DMS79 treated with DMSO at 0.1 percent for 48 hours (cell line): ENCODE measurements around the gene KCTD11.

Source experiments
- DNase-seq: peaks from one replicate; lab custom pipeline; 2025; lab: John Stamatoyannopoulos, UW

KCTD11 gene

DNA sequence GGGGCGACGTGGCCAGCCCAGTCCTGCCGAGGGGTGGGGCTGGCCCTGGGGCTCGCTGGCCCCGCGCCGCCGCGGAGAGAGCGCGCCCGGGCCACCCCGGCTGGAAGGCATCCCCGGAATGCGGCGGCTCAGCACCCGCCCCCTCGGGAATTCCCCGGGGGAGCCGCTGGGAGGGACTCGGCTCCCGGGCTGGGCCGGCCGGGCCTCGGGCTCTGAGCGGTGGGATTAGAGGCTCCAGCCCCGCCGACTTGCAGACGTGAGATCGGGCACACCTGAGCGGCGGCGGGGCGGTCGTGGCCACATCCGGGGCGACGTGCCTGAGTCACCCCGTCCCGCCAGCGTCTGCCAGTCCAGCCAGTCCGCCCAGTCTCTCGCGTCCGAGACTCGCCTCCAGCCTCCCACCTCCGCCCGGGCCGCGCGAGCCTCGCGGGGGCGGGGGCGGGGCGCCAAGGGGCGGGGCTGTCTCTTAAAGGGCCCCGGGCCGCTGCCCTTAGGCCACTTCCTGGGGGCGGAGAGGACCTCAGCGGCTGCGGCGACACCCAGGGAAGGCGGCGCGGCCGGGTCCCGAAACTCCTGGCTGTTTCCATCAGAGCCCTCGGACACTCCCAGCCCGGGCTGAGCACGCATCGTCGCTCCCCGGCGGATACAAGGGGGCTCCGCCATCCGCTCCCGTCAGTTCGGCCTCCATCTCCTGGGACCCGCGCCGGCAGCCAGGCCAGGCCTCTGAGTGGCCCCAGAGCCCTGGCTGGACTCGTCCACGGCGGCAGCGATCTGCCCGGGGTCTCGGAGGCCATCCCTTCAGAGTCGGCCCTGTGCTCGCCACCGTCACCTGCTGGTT, at the start of gene KCTD11:
TSS of gene KCTD11 (plus strand) at position 498 of the 838 bp plus-strand sequence.
- peak; percentile 42 for DNase-seq

DNA sequence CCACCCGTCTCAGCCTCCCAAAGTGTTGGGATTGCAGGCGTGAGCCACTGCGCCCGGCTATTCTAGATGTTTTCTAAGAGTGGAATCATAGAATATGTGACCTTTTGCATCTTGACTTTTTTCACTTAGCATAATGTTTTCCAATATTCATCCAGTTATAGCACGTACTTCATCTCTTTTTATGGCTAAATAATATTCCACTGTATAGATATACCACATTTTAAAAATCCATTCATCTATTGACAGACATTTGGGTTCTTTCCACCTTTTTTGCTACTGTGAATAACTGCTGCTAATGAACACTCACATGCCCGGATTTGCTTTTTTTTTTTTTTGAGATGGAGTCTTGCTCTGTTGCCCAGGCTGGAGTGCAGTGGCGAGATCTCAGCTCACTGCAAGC, 47.8 kb upstream of the KCTD11 start:
- DNase-seq: no peak

DNA sequence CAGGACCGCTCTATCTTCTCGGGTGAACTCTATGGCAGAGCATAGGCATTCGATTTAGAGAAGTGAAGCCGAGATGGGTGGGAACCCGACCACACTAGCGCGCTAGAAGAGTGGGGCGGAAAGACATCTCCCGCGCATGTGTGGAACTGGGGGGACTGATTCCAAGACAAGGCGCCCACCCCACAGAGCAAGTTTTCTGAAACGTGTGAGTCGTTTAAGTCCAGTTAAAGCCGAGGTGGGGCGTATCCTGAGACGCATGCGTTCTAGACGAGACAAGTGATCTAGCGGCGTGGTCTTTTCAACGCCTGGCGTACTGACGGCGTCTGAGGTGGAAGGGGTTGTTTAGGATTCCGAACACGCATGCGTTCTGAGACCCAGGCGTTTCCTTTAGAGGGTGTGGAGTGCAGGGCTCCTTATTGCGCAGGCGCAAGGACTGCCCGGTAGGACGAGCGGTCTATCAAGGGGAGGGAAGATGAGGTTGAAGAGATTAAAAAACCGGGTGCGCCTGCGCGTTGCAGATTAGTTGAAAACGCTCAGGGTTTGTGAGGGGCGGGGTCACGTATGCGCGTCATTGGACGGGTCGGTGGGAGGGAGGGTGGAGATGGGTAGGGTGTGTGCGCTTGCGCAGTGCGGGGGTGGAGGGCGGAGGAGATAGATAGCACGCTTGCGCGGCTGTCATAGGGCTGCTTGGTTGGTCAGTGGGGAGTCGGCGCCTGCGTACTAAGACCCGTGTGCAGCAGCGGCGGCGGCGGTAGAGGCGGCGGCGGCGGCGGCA, 44.9 kb upstream of the KCTD11 start, which contains the start of gene EIF5A:
TSS of gene EIF5A (plus strand) at position 718 of the 775 bp plus-strand sequence. CDS start 2,008 bp downstream, outside the sequence.
- DNase-seq: peak; percentile 99

DNA sequence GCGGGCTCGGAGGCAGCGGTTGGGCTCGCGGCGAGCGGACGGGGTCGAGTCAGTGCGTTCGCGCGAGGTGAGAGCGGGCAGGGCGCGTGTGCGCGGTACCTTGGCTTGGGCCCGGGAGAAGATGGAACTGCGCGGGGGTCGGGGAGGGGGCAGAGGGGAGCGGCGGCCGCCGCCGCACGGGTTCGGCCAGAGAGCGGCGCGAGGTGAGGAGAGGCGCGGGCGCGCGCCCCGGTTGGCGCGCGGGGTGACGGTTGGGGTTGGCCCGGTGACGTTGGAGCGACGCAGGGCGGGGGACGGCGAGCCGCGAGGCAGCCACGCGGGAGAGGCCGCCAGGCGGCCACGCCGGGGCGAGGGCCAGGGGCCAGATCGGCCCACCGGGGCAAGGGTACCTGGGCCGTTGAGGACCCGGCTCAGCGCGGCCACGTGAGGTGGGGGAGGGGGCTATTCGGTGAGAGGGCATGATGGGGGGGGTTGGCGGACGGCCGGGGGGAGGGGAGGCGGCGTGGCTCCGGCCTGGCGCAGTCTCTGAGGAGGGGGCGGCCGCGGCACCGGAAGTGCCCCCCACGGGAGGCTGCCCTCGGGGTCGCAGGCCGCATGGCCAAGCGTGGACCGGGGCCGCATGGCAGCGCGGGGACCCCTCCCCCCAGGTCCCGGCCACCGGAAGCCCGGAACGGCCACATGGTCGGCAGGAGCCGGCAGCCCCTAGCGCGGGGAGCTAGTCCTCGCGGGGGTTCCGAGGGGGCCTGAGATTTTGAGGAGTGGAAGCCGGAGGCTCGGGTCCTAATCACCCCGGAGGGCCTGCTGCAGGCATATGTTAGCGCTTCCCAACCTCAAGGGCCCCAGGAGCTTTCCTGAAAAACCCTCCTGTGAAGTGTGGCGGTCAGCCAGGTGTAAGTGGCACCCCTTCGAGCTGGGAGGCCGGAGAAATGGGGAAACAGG, 44.0 kb upstream of the KCTD11 start:
- DNase-seq: no peak

GRCh38 chr17:7308625-7309433, 43.1 kb upstream of the KCTD11 start:
- peak; percentile 39 for DNase-seq

DNA sequence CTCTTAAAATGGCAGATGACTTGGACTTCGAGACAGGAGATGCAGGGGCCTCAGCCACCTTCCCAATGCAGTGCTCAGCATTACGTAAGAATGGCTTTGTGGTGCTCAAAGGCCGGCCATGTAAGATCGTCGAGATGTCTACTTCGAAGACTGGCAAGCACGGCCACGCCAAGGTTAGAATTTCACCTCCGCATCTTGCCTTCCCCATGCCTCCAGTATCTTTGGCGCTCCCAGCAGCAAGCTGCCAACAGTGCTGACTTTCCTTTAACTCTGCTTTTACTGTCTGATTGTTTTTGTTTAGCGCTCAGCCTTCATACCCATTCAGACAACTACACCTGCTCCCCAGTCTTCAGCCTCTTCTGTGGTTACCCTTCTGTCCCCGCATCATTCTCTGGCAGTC, 42.3 kb upstream of the KCTD11 start:
- DNase-seq: no peak

GRCh38 chr17:7311110-7311705, 40.8 kb upstream of the KCTD11 start:
- no peak for DNase-seq

DNA sequence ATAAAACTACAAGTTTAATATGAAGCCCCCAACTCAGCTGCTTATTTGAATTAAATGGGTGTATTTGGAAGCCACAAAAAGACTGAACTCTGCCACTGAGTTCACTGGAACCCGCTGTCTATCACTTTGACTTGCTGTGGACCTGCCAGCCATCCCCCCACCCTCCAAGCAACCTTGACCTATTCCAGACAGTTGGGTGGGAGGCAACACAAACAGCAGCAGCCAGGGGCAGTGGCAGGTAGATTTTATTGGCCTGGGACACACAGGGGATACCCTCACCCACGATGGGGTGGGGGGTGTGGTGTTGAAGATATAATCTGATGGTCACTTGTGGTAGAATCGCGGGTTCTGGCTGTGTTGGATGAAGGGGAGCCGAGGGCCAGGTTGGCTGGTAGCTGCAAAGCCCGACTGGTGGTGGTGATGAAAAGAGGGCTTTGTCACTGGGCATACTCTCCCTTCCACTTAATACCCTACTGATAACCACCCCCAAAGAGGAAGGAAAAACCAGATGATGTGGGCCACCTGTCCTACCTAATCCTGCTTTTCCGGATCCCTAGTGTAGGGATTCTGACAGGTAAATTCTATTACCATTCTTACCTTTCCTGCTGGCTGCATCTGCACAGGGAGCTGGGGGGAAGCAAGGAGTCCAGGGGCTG, 39.4 kb upstream of the KCTD11 start:
- DNase-seq: no peak

DNA sequence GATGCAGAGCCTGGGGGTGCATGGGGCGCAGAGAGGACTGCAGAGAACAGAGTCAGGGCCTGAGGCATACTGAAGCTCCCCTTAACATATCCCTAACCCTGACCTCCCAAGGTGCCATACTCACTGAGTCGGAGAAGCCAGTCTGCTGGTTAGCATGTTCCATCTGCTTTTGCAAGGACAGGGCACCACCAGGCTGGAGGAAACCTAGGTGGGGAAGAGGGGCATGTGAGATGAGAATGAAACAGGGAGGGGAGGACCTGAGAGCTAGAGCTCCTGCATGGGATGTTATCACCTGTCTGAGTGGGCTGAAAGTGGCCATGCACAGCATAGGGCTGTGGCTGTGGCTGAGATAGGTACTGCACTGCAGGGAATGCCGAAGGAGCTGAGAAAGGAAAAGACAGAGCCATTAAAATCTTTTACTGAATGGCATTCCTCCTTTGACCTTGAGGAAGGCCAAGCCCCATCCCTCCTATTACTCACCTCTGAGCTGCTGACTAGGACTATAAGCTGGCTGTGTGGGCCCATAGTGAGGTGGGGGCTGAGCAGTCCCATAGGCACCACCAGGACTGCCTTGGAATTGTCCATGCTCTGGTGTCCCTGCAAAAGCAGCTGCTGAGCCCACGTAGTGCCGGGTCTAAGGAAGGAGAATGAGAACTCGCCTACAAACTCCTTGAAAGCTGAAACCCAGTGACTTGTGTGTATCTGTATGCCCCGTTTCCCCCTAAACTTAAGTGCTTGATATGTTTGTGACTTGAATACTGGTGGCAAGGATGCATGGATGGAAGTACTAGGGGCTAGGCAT, 38.7 kb upstream of the KCTD11 start:
- DNase-seq: no peak

DNA sequence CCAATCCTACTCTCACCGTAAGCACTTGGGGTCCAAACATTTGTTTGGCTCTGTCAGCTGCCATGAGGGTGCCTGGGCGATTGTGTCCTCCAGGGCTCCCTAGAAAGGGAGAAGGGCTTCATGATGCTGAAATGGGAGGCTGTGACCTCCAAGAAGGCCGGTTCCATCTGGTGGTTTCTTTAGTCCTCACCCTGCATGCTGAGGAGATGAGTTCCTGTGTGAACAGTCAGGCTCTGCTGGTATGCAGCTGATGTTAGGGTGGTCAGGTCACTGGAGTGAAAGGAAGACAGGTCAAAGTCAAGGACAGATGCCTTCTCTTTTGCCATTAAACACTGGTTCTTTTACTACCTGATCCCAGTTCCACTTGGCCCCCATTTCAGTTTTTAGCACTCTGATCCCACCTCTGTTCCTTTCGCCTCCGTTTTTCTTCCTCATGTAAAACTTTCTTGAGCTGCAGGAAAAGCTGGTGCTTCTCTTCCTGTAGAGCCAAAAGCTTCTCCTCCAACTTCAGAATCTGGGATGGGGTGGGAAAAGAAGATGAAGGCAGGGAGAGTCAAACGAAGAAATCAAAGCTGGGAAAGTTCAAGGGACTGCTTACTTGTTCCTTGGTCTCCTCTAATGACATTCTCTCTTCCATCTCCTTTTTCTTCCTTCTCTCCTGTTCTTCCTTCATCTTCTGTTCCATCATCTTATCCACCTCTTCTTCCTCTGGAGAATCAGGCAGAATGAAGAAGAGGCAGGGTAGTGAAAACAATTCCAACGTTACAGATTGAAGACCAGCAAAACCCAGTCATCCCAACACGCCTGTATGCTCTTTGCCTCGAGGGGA, 37.9 kb upstream of the KCTD11 start:
- no peak for DNase-seq

DNA sequence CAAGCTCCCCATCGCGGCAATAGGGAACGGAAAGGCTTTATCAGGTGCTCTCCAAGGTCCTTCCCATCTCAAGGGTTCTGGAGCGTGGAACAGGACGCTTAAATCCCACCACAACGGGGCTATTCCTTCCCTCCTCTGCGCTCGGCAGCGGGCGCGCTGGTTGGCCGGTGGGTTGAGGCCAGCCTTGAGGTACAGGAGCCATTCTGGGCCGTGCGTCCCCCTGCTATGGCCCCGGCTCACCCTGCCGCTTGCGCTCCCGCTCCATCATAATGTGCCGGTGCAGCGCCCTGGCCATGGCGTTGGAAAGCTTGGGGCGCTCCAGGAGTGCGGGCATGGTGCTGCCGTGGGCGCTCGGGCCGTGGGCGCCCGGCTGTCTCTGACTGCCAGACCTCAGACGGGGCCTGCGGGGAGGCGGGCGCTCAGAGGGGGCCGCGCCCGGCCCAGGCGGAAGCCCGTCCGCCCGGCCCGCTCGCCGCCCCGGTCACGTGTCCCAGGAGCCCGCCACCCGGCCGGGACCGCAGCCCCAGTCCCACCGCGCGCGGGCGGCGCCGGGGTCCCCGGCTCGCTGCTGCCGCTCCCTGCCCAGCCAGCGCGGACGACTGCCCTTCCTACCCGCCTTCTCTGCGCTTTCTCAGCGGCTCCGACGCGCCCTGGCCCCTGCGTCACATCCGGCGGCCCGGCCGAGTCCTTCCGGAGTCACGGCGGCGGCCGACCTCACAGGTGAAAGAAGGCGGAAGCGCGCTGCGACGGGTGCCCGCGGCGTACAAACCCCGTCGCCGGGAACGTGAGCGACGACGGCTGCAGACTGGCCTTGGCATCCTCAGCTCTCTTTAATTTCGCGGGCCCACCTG, 37.0 kb upstream of the KCTD11 start, which contains the start of gene GPS2:
TSS of gene GPS2 (minus strand) at position 642 of the 851 bp plus-strand sequence. CDS start at position 334, 308 bp downstream.
- peak; percentile 64 for DNase-seq

- no peak for DNase-seq
These were observed 36.3 kb upstream of the KCTD11 start for GRCh38 chr17:7315570-7316235.

DNA sequence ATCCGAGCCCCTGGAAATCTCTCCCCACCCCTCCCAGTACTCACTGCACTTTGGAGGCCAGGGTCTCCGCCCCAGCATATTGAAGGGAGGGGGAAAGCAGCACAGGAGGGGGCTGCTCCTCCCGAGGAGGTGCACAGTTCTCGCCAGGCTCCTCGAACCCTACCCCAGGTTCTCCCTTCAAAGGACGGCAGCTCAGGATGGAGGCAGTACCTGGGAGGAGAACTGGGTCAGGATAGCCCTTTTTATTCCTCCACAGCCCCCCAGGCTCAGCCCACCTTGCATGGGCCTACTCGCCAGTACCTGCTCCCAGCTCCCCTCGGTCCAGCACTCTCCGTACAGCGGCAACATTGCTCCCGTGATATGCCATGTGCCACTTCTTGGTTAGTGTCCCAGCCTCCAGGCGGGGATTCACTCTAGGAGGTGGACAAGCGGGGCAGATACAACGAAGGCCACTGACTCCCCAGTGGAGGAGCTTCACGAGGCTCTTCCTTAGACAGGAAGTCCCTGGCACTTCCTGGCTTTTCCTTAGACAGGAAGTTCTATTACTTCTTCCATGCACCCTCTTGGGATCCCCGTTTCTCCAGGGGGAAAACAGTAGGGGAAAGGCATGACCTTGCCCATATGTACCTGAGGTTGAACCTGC, 34.7 kb upstream of the KCTD11 start:
- DNase-seq: no peak

DNA sequence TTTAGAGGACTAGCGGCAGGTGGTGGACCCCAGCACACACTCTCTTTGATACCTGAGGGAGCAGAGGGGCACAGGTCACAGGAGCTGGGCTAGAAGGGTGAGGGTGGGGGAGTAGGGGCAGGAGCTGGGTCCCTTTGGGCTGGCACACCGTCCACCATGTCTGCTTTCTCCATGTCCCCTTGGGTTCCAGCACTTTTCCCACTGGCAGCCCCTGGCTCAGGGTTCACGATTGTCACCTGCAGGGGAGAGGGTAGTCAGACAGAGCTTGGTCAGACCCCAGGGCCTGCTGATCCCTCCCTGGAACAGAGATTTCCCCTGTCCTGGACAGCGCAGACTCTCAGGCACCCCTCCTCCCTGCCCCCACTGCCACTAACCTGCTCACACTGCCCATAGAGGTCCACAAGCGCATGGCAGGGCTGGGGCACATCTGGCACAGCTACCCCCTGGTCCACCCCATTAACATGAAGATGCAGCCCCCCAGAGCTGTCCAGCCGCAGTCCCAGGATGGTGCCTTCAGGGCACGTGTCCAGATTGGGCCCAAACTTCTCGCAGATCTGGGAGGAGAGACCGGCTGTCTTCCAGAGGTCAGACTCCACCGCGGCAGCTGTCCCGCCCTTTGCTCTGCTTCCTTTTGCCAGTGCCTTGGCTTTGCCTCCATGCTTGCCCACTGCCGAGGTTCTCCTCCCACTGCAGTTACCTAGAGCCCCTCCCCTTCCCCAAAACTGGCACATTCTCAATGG, 33.7 kb upstream of the KCTD11 start:
- no peak for DNase-seq

DNA sequence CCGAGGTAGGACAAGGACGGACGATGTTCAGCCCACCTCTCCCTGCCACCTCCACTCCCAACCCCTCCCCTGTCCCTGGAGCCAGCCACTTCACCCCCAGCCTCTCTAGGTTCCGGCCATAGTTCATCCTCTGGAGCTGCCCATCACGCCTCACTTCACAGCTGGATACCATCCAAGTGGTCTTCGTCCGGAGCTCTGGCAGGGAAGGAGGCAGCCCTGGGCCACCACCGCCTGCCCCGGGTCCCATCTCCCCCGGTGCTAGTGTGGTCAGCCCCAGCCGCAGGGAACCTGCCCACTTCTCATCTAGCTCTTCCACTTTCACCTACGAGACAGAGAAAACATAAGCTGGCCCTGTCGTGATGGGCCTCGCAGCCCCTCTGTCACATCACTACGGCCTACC, 30.5 kb upstream of the KCTD11 start:
- no peak for DNase-seq
